GM12878 (cell line): ENCODE data around the gene NUDT9.

Source experiments
- ATF7 ChIP-seq: fragments of 450-650 bp; IDR thresholded peaks from 2 replicates; pipeline ENCODE4 v1.6.1; 2016; ENCODE audit warnings: low read depth, mild to moderate bottlenecking
- BHLHE40 ChIP-seq, 2 experiments: fragments of 450-650 bp in 1 of 2; IDR thresholded peaks; 2 replicates each; pipeline ENCODE4 v1.6.1; 2011 to 2017; ENCODE audit warnings: low read depth in 2 of 2, borderline replicate concordance in 1 of 2, improper control_type of control experiment in 1 of 2, low read length in 1 of 2, mild to moderate bottlenecking in 1 of 2
- BRCA1 ChIP-seq: IDR thresholded peaks from 2 replicates; pipeline ENCODE4 v1.6.1; 2011; ENCODE audit warnings: low read depth, low read length, improper control_type of control experiment
- CHD1 ChIP-seq: IDR thresholded peaks from 2 replicates; pipeline ENCODE4 v1.6.1; 2012; ENCODE audit warnings: low read depth, low read length, improper control_type of control experiment
- EP300 ChIP-seq, 2 experiments: fragments of 150-350 bp in 1 of 2; IDR thresholded peaks; 2 replicates each; pipeline ENCODE4 v1.6.1; 2011 to 2012; ENCODE audit warnings: low read depth in 2 of 2, low read length in 2 of 2, borderline replicate concordance in 1 of 2, improper control_type of control experiment in 1 of 2, inconsistent platforms in 1 of 2; ENCODE audit not compliant: control insufficient read depth in 1 of 2
- EZH2 ChIP-seq: IDR thresholded peaks from 2 replicates; pipeline ENCODE4 v1.6.1; 2012; ENCODE audit warnings: low read depth, mild to moderate bottlenecking, control low read depth, inconsistent platforms, low read length, borderline replicate concordance; ENCODE audit not compliant: control insufficient read depth
- JUNB ChIP-seq: IDR thresholded peaks from 2 replicates; pipeline ENCODE4 v1.6.1; 2016; ENCODE audit warnings: antibody characterized with exemption, mild to moderate bottlenecking
- NFXL1 ChIP-seq: fragments of 450-650 bp; IDR thresholded peaks from 2 replicates; pipeline ENCODE4 v1.6.1; 2017; ENCODE audit warnings: antibody characterized with exemption, mild to moderate bottlenecking, borderline replicate concordance
- STAT3 ChIP-seq: IDR thresholded peaks from 2 replicates; pipeline ENCODE4 v1.6.1; 2011; ENCODE audit warnings: low read depth, low read length, improper control_type of control experiment
- YBX1 ChIP-seq: fragments of 450-650 bp; IDR thresholded peaks from 2 replicates; pipeline ENCODE4 v1.6.1; 2016; ENCODE audit warnings: antibody characterized with exemption
- ZNF384 ChIP-seq: IDR thresholded peaks from 2 replicates; pipeline ENCODE4 v1.6.1; 2012; ENCODE audit warnings: low read depth, mild to moderate bottlenecking, low read length, improper control_type of control experiment, borderline replicate concordance
- TF ChIP-seq, protein P1 (sequence below), 3 experiments: IDR thresholded peaks in 2 of 3; conservative IDR thresholded peaks in 1 of 3; 2 replicates each; pipeline ENCODE4 v1.5.1; 2011; ENCODE audit warnings: low read depth in 3 of 3, low read length in 3 of 3, mild to moderate bottlenecking in 3 of 3, control low read depth in 2 of 3, moderate library complexity in 2 of 3, inconsistent platforms in 1 of 3, mixed read lengths in 1 of 3; ENCODE audit not compliant: control insufficient read depth in 2 of 3, insufficient read depth in 1 of 3; ENCODE audit errors: extremely low read depth in 1 of 3
- TF ChIP-seq, protein P2 (sequence below): IDR thresholded peaks from 2 replicates; pipeline ENCODE4 v1.6.1; 2012; ENCODE audit warnings: low read depth, low read length, improper control_type of control experiment

DNA sequence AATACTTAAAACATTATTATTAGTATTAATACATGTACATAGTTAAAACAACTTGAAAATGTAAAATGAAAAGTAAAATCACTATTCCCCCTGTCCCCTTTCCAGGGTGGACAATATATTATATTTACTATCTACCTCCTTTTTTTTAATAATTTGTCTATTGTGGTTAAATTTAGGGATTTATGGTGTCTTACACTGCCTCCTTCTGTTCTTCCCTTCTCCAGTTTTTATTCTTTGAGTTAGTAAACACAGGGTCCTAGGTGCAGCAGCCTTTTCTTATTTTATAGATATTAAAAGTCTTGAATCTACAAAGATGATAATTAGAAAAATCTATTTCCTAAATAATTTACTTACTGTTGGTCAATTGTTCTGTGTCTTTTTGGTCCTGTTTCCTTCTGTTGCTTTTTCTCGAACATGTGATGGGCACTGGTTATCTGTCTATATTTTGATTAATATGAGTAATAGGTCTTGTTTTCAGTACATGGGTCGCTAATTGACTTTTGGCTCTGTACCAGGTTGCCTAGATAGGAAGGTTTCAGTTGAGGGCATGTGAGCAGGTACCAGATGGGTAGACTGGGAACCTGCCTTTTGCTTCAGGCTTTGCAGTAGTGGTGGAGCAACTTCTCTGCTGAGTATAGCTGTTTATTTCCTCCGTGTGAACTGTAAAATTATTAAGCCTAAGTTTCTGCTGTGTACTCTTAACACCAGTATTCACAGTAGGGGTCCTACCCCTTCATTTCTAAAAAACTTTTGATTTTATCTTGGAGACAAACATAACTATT is 1.1 kb downstream of the NUDT9 start:
- TF ChIP-seq, protein P1, sequence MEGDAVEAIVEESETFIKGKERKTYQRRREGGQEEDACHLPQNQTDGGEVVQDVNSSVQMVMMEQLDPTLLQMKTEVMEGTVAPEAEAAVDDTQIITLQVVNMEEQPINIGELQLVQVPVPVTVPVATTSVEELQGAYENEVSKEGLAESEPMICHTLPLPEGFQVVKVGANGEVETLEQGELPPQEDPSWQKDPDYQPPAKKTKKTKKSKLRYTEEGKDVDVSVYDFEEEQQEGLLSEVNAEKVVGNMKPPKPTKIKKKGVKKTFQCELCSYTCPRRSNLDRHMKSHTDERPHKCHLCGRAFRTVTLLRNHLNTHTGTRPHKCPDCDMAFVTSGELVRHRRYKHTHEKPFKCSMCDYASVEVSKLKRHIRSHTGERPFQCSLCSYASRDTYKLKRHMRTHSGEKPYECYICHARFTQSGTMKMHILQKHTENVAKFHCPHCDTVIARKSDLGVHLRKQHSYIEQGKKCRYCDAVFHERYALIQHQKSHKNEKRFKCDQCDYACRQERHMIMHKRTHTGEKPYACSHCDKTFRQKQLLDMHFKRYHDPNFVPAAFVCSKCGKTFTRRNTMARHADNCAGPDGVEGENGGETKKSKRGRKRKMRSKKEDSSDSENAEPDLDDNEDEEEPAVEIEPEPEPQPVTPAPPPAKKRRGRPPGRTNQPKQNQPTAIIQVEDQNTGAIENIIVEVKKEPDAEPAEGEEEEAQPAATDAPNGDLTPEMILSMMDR (IDR thresholded peaks at IDR 0.05 in 2 of 3, conservative IDR thresholded peaks at IDR 0.05 in 1 of 3; ENCODE audit: control insufficient read depth in 2 of 3, extremely low read depth in 1 of 3, insufficient read depth in 1 of 3, low read depth in 3 of 3, low read length in 3 of 3): peak in 1 of 3 experiments; percentile 16; a peak in 1 of 6 replicates
- no peak for TF ChIP-seq EP300 (IDR thresholded peaks at IDR 0.05; ENCODE audit: borderline replicate concordance in 1 of 2, control insufficient read depth in 1 of 2, low read depth in 2 of 2, low read length in 2 of 2)
- TF ChIP-seq STAT3: no peak
- TF ChIP-seq CHD1: no peak
- TF ChIP-seq BHLHE40 (IDR thresholded peaks at IDR 0.05; ENCODE audit: borderline replicate concordance in 1 of 2, low read depth in 2 of 2, low read length in 1 of 2): no peak
- TF ChIP-seq, protein P2, sequence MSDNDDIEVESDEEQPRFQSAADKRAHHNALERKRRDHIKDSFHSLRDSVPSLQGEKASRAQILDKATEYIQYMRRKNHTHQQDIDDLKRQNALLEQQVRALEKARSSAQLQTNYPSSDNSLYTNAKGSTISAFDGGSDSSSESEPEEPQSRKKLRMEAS: no peak
- no peak for TF ChIP-seq ZNF384
- no peak for TF ChIP-seq JUNB
- no peak for TF ChIP-seq BRCA1
- no peak for TF ChIP-seq NFXL1
- no peak for TF ChIP-seq EZH2
- no peak for TF ChIP-seq ATF7
- no peak for TF ChIP-seq YBX1
